Measurements from ENCODE around the gene SLFN5. TPM values are rescaled to one million over a fixed set of nuclear protein-coding genes. Genes with fewer than 3 reads are reported as not detected.

Gene SLFN5
- total and polyA plus RNA-seq, 2 of the 4 experiments (the other 2 are of a cell fraction), result 13.0 to 48.9 TPM

DNA sequence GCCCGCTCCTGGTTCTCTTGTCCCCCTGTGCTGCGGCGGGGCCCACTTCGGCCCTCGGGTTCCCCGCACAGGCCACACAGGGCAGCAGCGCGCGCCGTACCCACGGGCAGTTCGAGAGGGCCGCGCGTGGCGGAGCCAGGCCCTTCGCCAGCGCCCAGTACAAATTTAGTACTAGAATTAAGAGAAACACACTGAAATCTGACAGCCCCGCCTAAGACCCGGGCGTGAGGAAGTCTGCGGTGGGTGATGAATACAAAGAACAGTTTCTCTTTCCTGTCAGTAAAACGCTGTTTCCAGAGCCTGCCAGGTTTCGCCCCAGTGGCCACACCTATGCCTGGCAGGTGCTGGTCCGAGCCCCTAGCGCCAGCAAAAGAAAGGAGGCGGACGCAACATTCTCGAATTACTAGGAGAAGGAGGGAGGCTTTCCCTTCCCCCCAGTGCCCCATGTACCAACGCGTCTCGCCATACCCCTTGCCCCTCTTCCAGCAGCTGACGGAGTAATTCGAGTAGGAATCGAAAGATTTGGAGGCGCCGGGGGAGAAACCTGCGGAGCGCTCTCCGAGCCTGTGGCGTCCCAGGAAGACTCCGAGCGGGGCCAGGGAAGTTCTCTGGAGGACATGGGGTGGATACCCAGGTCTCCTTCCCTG, 591 bp upstream of the SLFN5 start:
- CTCF ChIA-PET, result no interaction called here
- BruUV-seq (replicated peaks), result no TSS peak
- peak overlapping the region; percentile 59 for H3K4me3 ChIP-seq (ENCODE audit: insufficient read depth, low read depth, low read length)
- H2AK5ac ChIP-seq (ENCODE audit: low read depth, low read length), result no peak overlapping the region
- peaks cover 5% of the 10 kb centered on the region for H3K4me1 ChIP-seq (ENCODE audit: control insufficient read depth, insufficient read depth, low read length)
- no peaks in the 10 kb centered on the region for H3K27me3 ChIP-seq (ENCODE audit: control insufficient read depth, insufficient read depth, low read length)
- H3K56ac ChIP-seq (ENCODE audit: extremely low read depth, insufficient read depth, low read length), result peak overlapping the region; percentile 51; the same call in 1 of the 2 replicates
- H3K4ac ChIP-seq (ENCODE audit: low read depth, low read length), result peak overlapping the region; percentile 61
- peaks cover 6% of the 10 kb centered on the region; the same call in 1 of the 2 replicates for H3K9me1 ChIP-seq (ENCODE audit: insufficient read depth, low read length)
- peaks cover 10% of the 10 kb centered on the region for H4K20me1 ChIP-seq (ENCODE audit: insufficient read depth, low read length)
- TF ChIP-seq, protein P1, sequence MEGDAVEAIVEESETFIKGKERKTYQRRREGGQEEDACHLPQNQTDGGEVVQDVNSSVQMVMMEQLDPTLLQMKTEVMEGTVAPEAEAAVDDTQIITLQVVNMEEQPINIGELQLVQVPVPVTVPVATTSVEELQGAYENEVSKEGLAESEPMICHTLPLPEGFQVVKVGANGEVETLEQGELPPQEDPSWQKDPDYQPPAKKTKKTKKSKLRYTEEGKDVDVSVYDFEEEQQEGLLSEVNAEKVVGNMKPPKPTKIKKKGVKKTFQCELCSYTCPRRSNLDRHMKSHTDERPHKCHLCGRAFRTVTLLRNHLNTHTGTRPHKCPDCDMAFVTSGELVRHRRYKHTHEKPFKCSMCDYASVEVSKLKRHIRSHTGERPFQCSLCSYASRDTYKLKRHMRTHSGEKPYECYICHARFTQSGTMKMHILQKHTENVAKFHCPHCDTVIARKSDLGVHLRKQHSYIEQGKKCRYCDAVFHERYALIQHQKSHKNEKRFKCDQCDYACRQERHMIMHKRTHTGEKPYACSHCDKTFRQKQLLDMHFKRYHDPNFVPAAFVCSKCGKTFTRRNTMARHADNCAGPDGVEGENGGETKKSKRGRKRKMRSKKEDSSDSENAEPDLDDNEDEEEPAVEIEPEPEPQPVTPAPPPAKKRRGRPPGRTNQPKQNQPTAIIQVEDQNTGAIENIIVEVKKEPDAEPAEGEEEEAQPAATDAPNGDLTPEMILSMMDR (conservative IDR thresholded peaks at IDR 0.05; ENCODE audit: low read depth, low read length), result no peak
- no peak for TF ChIP-seq CEBPB (IDR thresholded peaks at IDR 0.05; ENCODE audit: low read depth, low read length)
- TF ChIP-seq MAZ (IDR thresholded peaks at IDR 0.05; ENCODE audit: borderline replicate concordance, low read depth, low read length), result 0 out of 2 replicates have a peak, but pooled peaks have one; percentile 4
- H2AK9ac ChIP-seq (replicated peaks; ENCODE audit: low read depth, low read length, poor library complexity), result peak overlapping the region; percentile 68
- 0% methylated on average over 6 of the region's 43 CpGs; no CpG with 5 or more reads in 1 of the 2 experiments for WGBS, 2 experiments (ENCODE audit: extremely low coverage in 2 of 2, insufficient read length in 1 of 2)
- H3K4me2 ChIP-seq (ENCODE audit: low read depth, low read length), result peak overlapping the region; percentile 89
- peak overlapping the region; percentile 36 for H4K91ac ChIP-seq (ENCODE audit: insufficient read depth, low read depth, low read length)
- no peak overlapping the region for H2BK20ac ChIP-seq (ENCODE audit: low read depth, low read length)
- peak overlapping the region; percentile 16 for H2BK5ac ChIP-seq (ENCODE audit: low read depth, low read length, poor library complexity, severe bottlenecking)
- peak overlapping the region; percentile 70 for H3K23ac ChIP-seq (ENCODE audit: low read depth, low read length)
- ATAC-seq (ENCODE audit: low read depth), result peak; percentile 18
- peak overlapping the region; percentile 19; the same call in 1 of the 2 replicates for H2BK120ac ChIP-seq (ENCODE audit: low read depth, low read length)
- dilution Hi-C loops (cut with HindIII; ENCODE audit: low sequenced_read_pairs, unreplicated experiment) (no loop called here), in situ Hi-C loops (cut with MboI; ENCODE audit: low sequenced_read_pairs) (no loop called here), intact Hi-C loops (cut with micrococcal nuclease) (loop anchor here (2.0 to 10.0 kb wide), 4 partner anchors 70 to 503 kb away; partner anchors contain the start of gene SLFN11)
- peak overlapping the region; percentile 70 to 71; a peak in 3 of 4 replicates for H4K8ac ChIP-seq (ENCODE audit: low read depth in 2 of 2, low read length in 2 of 2)
- DNase-seq, result peak; percentile 32
- H3K79me1 ChIP-seq (ENCODE audit: low read depth in 1 of 2, low read length in 2 of 2), result peaks cover 15 to 38% of the 10 kb centered on the region in 2 experiments
- POLR2A ChIA-PET (ENCODE audit: unreplicated experiment), result interaction anchor here (0.6 kb wide), 1 partner anchor 297 kb away, joined by 5 read pairs; no protein-coding TSS in a partner anchor
- peak overlapping the region; percentile 38 for H3K9ac ChIP-seq (ENCODE audit: low read depth, low read length)
- H3K9me3 ChIP-seq (ENCODE audit: control insufficient read depth, insufficient read depth, low read length), result no peaks in the 10 kb centered on the region
- peak overlapping the region; percentile 54 for H3K27ac ChIP-seq (ENCODE audit: insufficient read depth, low read length)
- peak overlapping the region; percentile 8; the same call in 1 of the 2 replicates for H3K18ac ChIP-seq (ENCODE audit: low read depth, low read length)
- peak overlapping the region; percentile 91 for H2AFZ ChIP-seq (replicated peaks; ENCODE audit: low read length, poor library complexity)
- no peak overlapping the region; the same call in 2 of the 3 replicates for H2BK15ac ChIP-seq (ENCODE audit: low read depth, low read length)
- H3K14ac ChIP-seq (replicated peaks; ENCODE audit: low read depth, low read length), result peak overlapping the region; percentile 81
- H4K5ac ChIP-seq (ENCODE audit: low read depth, low read length), result peak overlapping the region; percentile 34
- H3K36me3 ChIP-seq (ENCODE audit: control insufficient read depth, insufficient read depth, low read length), result peaks cover 1% of the 10 kb centered on the region; the same call in 1 of the 2 replicates
